ENCODE measurements around the gene CCT6A.
"Not testable (repeated sequence)": the region's sequence is repeated elsewhere in the genome, so short reads cannot be mapped to it uniquely, and the experiment has no call there.

CCT6A gene

GRCh38 chr7:56098187-56099008, 46.8 kb downstream of the CCT6A start:
- DNase-seq (ENCODE audit: low read depth) = not testable (repeated sequence)

- no peak for DNase-seq (ENCODE audit: low read depth)
Observed at GRCh38 chr7:56099653-56100052, 48.1 kb downstream of the CCT6A start.

- not testable (repeated sequence) for DNase-seq (ENCODE audit: low read depth)
Observed at GRCh38 chr7:56104138-56104537, 52.6 kb downstream of the CCT6A start.

- no peak for DNase-seq (ENCODE audit: low read depth)
Observed at GRCh38 chr7:56105508-56105907, 53.9 kb downstream of the CCT6A start.

- DNase-seq (ENCODE audit: low read depth) = peak; percentile 85
Observed at GRCh38 chr7:56106108-56107073, 54.8 kb downstream of the CCT6A start, which contains the start of gene CHCHD2. TSS of gene CHCHD2 (minus strand) at chr7:56106476. CDS start at chr7:56106413, 63 bp downstream.

GRCh38 chr7:56107954-56108258, 56.3 kb downstream of the CCT6A start:
- DNase-seq (ENCODE audit: low read depth) = no peak

- no peak for DNase-seq (ENCODE audit: low read depth)
Observed at GRCh38 chr7:56110611-56111010, 59.0 kb downstream of the CCT6A start.

- DNase-seq (ENCODE audit: low read depth) = not testable (repeated sequence)
Observed at GRCh38 chr7:56112244-56112643, 60.7 kb downstream of the CCT6A start.

All from activated T-cell treated with anti-CD3 and anti-CD28 coated beads for 1 hour (primary cell).